ENCODE results near the gene PAGE4. TPM values are rescaled to one million over a fixed set of nuclear protein-coding genes. Genes with fewer than 3 reads are reported as not detected.
A peak's percentile ranks its signal among the peaks of the same experiment; 100 is the strongest.

The PAGE4 gene
- total RNA-seq, 1 donor from 2014 or later, result not detected

DNA sequence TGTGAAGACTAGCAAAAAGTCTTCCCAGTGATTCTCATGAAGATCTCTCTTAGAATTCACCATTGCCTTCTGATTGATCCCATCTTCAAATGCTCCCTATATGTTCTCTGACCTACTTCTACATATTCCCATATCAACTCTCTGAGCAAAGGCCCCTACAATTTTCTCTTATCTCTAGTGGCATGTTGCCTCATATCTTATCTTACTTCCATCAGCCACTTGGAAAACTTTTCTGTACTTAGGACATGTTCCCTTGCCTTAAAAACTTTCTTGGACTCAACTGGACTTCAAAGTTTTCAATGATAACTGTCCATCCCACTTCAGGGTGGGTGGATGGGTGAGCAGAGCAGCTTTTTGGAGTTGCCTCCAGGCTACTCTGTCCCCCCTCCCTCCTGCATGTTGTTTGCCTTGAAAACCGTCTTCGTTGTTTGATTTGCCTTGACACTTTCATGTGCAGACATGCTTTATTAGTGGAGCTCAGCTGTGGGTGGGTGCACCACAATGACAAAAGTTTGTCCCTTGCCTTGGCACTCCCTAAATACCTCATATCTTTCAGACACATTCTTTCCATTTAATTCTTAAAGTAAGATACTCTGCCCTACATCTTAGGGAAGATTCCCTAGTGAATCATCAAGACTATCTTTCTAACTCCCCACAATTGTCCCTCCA lies 31.9 kb downstream of the PAGE4 start:
- no peak for DNase-seq (ENCODE audit: missing footprints)
- intact Hi-C loops (cut with DNase I), result no loop called here
- ATAC-seq, result no peak

- ATAC-seq (no peak), DNase-seq (ENCODE audit: missing footprints) (no peak)
- intact Hi-C loops (cut with DNase I), result no loop called here
These were observed 33.0 kb downstream of the PAGE4 start for GRCh38 chrX:49862093-49862492.

GRCh38 chrX:49868739-49869138 lies 39.6 kb downstream of the PAGE4 start:
- intact Hi-C loops (cut with DNase I), result no loop called here
- ATAC-seq, result no peak
- no peak for DNase-seq (ENCODE audit: missing footprints)

- DNase-seq (ENCODE audit: missing footprints) (no peak), ATAC-seq (no peak)
- intact Hi-C loops (cut with DNase I), result loop anchor here (5.0 kb wide), 2 partner anchors 34 to 46 kb away; partner anchors contain the start of gene CLCN5
These were observed 47.6 kb downstream of the PAGE4 start for GRCh38 chrX:49876750-49877149.

DNA sequence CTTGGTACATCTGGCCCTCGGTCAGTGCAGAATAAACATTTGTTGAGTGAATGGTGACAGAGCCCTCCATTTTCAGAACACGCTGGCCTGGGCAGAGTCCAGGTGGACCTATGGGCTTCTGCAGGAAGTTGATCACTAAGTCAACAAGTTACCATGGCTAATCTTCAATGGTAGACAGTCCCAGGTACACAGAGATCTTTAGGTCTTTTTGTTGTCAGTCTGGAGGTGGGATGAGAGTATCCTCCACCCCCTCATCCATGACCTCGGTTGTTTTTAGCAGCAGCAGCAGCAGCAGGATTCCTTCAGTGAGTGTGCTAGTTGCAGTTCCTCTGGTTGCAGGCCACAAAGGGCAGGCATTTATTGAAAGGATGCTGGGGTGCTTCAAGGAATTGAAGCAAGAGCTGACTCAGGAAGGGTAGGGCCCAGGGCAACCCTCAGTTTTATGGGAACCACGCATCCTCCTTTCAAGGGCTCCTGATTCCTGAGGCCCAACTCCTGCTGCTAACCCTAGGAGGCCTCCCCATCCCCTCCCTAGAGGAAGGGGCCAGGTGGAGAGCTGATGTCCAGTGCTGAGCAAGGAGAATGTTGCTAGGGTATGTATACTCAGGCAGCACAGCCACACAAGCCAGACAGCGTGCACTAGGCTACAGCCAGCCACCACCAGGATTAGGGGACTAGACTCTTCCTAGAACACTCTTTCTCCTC lies 48.4 kb downstream of the PAGE4 start:
- ATAC-seq (no peak), DNase-seq (ENCODE audit: missing footprints) (no peak)
- intact Hi-C loops (cut with DNase I), result loop anchor here (5.0 kb wide), 2 partner anchors 35 to 45 kb away; partner anchors contain the start of gene CLCN5

- intact Hi-C loops (cut with DNase I), result loop anchor here (5.0 kb wide), 2 partner anchors 36 to 44 kb away; partner anchors contain the start of gene CLCN5
- peak; percentile 55 for DNase-seq (ENCODE audit: missing footprints)
- peak; percentile 24 for ATAC-seq
These were observed 49.2 kb downstream of the PAGE4 start for GRCh38 chrX:49878128-49878833.

GRCh38 chrX:49878834-49879655 lies 49.9 kb downstream of the PAGE4 start, which contains the start of gene USP27X:
Gene USP27X, plus strand, starts transcription at chrX:49879484. Its CDS starts 824 bp downstream, at chrX:49880308.
- DNase-seq (ENCODE audit: missing footprints), result peak; percentile 87
- peak; percentile 95 for ATAC-seq
- intact Hi-C loops (cut with DNase I), result loop anchor here (5.0 kb wide), 2 partner anchors 37 to 43 kb away; partner anchors contain the start of gene CLCN5

DNA sequence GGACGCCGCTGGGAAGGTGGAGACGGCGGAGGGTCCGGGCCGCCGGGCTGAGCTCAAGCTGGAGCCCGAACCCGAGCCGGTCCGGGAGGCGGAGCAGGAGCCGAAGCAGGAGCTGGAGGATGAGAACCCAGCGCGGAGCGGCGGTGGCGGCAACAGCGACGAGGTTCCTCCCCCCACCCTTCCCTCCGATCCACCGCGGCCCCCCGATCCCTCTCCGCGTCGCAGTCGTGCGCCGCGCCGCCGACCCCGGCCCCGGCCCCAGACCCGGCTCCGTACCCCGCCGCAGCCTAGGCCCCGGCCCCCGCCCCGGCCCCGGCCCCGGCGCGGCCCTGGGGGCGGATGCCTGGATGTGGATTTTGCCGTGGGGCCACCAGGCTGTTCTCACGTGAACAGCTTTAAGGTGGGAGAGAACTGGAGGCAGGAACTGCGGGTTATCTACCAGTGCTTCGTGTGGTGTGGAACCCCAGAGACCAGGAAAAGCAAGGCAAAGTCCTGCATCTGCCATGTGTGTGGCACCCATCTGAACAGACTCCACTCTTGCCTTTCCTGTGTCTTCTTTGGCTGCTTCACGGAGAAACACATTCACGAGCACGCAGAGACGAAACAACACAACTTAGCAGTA lies 50.7 kb downstream of the PAGE4 start:
- intact Hi-C loops (cut with DNase I), result loop anchor here (5.0 kb wide), 2 partner anchors 37 to 43 kb away; partner anchors contain the start of gene CLCN5
- ATAC-seq (peak; percentile 4), DNase-seq (ENCODE audit: missing footprints) (no peak)

DNA sequence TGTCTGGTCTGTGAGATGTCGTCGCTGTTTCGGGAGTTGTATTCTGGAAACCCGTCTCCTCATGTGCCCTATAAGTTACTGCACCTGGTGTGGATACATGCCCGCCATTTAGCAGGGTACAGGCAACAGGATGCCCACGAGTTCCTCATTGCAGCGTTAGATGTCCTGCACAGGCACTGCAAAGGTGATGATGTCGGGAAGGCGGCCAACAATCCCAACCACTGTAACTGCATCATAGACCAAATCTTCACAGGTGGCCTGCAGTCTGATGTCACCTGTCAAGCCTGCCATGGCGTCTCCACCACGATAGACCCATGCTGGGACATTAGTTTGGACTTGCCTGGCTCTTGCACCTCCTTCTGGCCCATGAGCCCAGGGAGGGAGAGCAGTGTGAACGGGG lies 51.6 kb downstream of the PAGE4 start:
- ATAC-seq (no peak), DNase-seq (ENCODE audit: missing footprints) (no peak)
- intact Hi-C loops (cut with DNase I), result no loop called here

Other genes starting within 250 kb of the PAGE4 start
- gene GAGE12H, start 249.4 kb upstream of the PAGE4 start, total RNA-seq, result not detected
- gene GAGE2A, start 239.8 kb upstream of the PAGE4 start, total RNA-seq, result not detected
- not detected for gene GAGE1, start 230.3 kb upstream of the PAGE4 start, total RNA-seq
- gene PAGE1, start 133.3 kb upstream of the PAGE4 start, total RNA-seq, result not detected
- 1.8 TPM for gene USP27X, start 50.2 kb downstream of the PAGE4 start, total RNA-seq
- 2.7 TPM for gene CLCN5, start 93.3 kb downstream of the PAGE4 start, total RNA-seq

Measured in Right ventricle myocardium inferior (tissue), 1 donor.